ENCODE results near the gene RALGDS.

GRCh38 chr9:133059623-133060022, 61.4 kb downstream of the RALGDS start:
- no peak; the same call in 1 of the 2 replicates for TF ChIP-seq POLR2AphosphoS5 (IDR thresholded peaks at IDR 0.05; ENCODE audit: low read depth)
- no peak for TF ChIP-seq CTCF (IDR thresholded peaks at IDR 0.05; ENCODE audit: insufficient read depth, low read length)
